GM19023 (cell line): ENCODE results near the gene RAB3B.
"Not testable (repeated sequence)": the region's sequence is repeated elsewhere in the genome, so short reads cannot be mapped to it uniquely, and the experiment has no call there.

ENCODE experiments used
- ATAC-seq: cut with Tn5 transposase; IDR thresholded peaks from one replicate; pipeline ENCODE4 v1.9.1; 2021; ENCODE audit warnings: mild to moderate bottlenecking, moderate library complexity; ENCODE audit not compliant: unreplicated experiment

The RAB3B gene

GRCh38 chr1:51922040-51922439, 68.5 kb downstream of the RAB3B start:
- no peak for ATAC-seq

GRCh38 chr1:51920130-51920529, 70.4 kb downstream of the RAB3B start:
- ATAC-seq: no peak

- no peak for ATAC-seq
These were observed 70.8 kb downstream of the RAB3B start for GRCh38 chr1:51919684-51920083.

DNA sequence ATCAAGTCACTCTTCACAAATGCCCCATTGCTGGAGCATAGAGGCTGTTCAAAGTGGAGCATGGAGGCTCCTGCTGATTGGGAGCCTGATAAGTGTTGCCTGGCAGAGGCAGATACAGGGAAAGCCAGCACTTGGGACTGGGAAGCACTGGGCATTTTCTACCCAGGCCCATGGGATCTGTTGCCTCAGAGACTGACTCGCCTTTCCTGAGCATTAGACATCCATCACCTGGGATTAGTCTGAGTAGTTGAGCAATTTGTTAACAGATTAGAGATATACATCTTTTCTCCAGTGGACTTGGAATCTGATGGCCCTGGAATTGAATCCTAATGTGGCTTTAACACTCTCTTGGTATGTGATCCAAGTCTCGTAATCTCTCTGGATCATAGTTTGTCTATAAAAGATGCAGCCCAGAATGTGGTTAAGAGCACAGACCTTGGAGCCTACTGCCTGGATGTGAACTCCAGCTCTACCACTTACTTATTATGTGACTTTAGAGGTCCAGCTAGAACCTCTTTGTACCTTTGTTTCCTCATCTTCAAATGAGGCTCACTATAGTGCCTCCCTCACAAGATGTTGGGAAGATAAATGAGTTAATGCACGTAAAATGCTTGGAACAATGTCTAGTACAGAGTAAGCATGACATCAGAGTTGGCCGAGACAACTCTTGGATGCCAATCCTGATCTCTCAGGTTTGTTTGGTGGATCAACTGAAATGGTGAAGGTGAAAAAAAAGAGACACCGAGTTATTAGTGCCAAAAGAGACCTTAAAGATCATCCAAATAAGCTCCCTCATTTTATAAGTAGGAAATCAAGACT, 73.7 kb downstream of the RAB3B start:
- ATAC-seq: no peak

- no peak for ATAC-seq
These were observed 74.5 kb downstream of the RAB3B start for GRCh38 chr1:51915951-51916350.

- no peak for ATAC-seq
These were observed 77.6 kb downstream of the RAB3B start for GRCh38 chr1:51912881-51913280.

- ATAC-seq: no peak
These were observed 80.1 kb downstream of the RAB3B start for GRCh38 chr1:51910221-51911000.

- no peak for ATAC-seq
These were observed 82.0 kb downstream of the RAB3B start for GRCh38 chr1:51908499-51908898.

DNA sequence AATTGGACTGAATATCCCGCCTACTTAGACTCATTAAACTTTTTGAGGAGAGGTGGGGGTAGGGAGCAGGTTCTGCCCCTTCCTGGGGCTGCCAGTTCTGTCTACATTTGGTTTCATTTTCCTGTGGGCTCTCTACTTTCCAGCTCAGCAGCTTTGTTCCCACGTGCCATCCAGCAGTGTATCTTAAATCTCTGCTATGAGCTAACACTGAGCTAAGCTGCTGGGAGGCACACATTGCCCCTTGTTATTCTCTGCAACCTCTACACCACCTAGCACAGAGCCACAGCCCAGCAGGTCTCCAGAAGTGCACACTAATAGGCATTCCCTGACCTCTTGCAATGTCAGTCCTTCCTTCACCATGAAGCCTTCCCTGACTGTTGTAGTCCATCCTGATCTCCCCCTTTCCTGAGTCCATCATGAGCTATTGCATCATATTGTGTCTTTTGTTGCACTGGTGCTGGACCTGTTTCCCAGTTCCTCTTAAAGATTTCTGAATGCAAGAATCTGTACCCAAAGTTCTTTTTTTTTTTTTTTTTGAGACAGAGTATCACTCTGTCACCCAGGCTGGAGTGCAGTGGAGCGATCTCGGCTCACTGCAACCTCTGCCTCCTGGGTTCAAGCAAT, 83.3 kb downstream of the RAB3B start:
- no peak for ATAC-seq

DNA sequence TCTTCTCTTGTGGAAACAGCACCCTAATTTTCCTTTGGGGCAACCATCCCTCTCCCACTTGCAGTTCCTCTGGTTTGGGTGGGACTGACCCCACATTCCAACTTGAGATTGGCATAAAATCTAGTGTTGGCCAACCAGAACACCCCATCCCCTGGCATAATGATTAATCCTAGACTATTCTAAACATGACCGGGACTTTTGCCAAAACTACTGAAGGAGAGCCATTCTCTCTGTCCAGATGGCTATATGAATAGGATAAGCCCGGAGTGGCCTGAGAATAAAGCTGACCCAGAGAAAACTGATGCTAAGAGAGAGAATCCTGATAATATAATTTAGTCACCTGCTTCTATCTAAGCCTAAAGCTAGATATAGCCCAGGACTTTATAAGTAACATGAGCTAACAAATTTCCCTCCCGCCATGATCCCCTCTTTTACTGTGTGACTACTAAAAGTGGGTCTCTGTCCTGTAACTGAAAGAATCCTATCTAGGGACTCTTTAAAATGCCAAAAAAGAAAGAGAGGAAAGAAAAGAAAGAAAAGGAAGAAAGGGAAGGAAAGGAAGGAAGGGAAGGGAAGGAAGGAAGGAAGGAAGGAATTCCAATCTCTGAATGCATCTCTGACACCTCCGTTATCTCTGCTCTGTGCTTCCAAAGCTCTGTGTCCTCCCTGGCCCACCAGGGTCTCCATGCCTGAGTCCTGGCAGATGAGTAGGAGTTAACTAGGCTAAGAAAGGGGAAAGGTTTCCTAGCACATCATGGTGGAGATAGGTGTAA, 84.0 kb downstream of the RAB3B start:
- ATAC-seq: no peak

DNA sequence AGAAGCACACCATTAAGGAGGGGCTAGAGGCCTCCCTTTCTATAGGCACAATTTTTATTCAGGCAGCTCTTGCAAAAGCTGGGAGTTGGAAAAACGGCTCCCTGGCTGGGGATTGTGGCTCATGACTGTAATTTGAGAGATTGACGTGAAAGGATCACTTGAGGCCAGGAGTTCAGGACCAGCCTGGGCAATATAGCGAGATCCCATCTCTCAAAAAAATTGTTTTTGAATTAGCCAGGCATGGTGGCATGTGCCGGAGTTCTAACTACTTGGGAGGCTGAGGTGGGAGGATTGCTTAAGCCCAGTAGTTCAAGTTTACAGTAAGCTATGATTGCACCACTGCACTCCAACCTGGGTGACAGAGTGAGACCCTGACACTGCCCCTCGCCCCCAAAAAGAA, 88.0 kb downstream of the RAB3B start:
- no peak for ATAC-seq

- ATAC-seq: no peak
These were observed 89.3 kb downstream of the RAB3B start for GRCh38 chr1:51901151-51901550.

DNA sequence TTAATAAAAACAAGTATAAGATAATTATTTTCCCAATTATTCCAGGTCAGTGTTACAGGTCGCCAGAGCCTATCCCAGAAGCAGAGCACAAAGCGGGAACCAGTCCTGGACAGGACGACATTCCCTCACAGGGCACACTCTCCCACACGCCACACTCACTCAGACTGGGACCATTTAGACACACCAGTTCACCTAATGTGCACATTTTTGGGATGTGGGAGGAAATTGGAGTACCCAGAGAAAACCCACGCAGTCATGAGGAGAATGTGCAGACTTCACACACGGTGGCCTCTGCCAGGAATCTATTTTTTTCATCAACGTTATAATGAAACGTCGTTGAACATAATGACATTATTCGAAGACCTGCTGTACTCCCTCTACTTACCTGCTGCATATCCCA, 91.5 kb downstream of the RAB3B start:
- ATAC-seq: no peak

- no peak for ATAC-seq
These were observed 92.3 kb downstream of the RAB3B start for GRCh38 chr1:51898090-51898734.

- ATAC-seq: no peak
These were observed 92.8 kb downstream of the RAB3B start for GRCh38 chr1:51897699-51898031.

DNA sequence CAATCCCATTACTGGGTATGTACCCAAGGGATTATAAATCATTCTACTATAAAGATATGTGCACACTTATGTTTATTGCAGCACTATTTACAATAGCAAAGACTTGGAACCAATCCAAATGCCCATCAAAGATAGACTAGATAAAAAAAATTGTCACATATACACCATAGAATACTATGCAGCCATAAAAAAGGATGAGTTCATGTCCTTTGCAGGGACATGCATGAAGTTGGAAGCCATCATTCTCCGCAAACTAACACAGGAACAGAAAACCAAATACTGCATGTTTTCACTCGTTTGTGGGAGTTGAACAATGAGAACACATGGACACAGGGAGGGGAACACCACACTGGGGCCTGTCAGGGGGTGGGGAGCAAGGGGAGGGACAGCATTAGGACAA, 95.8 kb downstream of the RAB3B start:
- not testable (repeated sequence) for ATAC-seq

- peak; percentile 91 for ATAC-seq
These were observed 111.7 kb downstream of the RAB3B start, which contains the start of gene NRDC for GRCh38 chr1:51878616-51879336. Gene NRDC, minus strand, starts transcription at chr1:51878727. Its CDS starts 112 bp downstream, at chr1:51878615.

DNA sequence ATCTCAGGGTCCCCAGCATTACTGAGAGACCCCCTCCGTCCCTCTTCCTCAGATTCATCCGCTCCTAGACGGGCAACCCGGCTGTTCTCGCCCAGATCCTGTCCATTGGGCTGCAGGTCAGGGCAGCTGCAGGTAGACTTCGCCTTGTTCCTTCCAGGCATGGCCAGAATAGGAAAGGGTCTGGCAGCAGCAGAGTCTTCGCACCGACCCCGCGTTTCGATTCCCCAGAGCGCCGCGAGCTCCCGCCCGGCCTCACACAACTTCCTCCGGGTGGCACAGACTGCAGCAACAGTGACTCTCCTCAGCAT, 112.2 kb downstream of the RAB3B start:
- ATAC-seq: peak; percentile 29

DNA sequence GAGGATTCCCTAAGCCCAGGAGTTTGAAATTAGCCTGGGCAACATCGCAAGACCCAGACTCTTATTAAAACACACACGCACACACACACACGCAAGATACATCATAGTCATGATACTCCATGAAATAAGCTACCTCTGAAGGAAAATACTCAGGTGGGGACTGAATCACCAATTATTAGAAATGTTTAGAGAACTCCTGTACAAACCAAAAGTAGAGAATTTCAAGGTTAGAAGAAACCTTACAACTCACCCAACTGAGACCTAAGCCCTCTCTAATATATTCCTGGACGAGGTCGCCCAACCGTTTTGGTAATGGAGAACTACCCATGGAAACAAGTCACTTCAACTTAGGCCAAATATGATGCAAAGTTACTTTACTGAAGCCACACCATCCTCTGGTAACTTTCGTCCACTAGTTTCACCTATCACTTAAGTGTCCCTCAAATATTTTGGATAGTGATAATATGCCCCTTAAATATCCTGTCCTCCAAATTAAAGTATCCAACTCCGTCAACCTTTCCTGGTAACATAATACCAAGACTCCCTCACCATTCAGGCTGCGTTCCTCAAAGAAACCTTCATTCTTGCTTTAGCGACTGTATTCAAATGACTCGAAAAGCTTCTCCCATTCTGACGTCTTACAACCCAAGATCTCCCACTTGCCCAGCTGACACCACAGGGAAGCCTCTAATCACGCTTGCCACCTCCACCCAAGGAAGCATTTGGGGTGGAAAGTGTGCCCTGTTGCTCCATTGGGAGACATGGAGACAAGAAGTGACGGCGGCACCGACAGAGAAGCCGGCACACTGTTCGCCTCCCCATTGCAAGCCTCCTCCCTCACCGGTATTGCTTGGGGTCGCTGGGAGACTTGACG, 112.8 kb downstream of the RAB3B start:
- ATAC-seq: peak; percentile 4
